Endothelial cell of umbilical vein (primary cell): Measurements from ENCODE around the gene GALNT17. TPM values are rescaled to one million over a fixed set of nuclear protein-coding genes. Genes with fewer than 3 reads are reported as not detected.

Experiments used
- BruUV-seq: library from RNA; stranded (reverse); fragments of 400-500 nt; replicated peaks from 2 replicates; lab custom pipeline; 2021; lab: Mats Ljungman, UMichigan
- CTCF ChIA-PET: fragments of 300-600, 350-600 bp; sonication (Branson Sonifier 250); formaldehyde crosslinking; loops from one replicate; lab custom pipeline; 2021; ENCODE audit warnings: antibody characterized with exemption, inconsistent platforms; lab: Charles Lee
- POLR2A ChIA-PET: fragments of 300-600, 350-600 bp; sonication (Branson Sonifier 250); formaldehyde crosslinking; loops from one replicate; lab custom pipeline; 2021; ENCODE audit warnings: antibody characterized with exemption, inconsistent platforms; lab: Charles Lee
- DNase-seq: peaks from one replicate; pipeline ENCODE4 v3.0.0-alpha.2; 2011; ENCODE audit warnings: low read depth, low spot score
- FAIRE-seq: peaks from 2 replicates; lab custom pipeline; 2011; peaks lifted over from hg19 to GRCh38; lab: Jason Lieb, UNC
- H2AFZ ChIP-seq: 2 replicates; pipeline ENCODE4 v1.6.0; 2012; ENCODE audit warnings: low read depth, low read length, control low read depth, inconsistent platforms
- H3K27ac ChIP-seq: 2 replicates; pipeline ENCODE4 v1.5.1; 2011; ENCODE audit warnings: low read depth, mild to moderate bottlenecking, control low read depth, low read length, moderate library complexity; ENCODE audit not compliant: insufficient read depth
- H3K27me3 ChIP-seq, 2 experiments: 2 replicates each; pipeline versions ENCODE4 v1.6.0 to v1.6.1; 2011; ENCODE audit warnings: low read length in 2 of 2, mixed read lengths in 1 of 2; ENCODE audit not compliant: control insufficient read depth in 2 of 2, insufficient read depth in 2 of 2
- H3K36me3 ChIP-seq, 2 experiments: 2 replicates in 1 of 2; 3 replicates in 1 of 2; pipeline ENCODE4 v1.5.1; 2011; ENCODE audit warnings: low read length in 2 of 2, mild to moderate bottlenecking in 1 of 2, moderate library complexity in 1 of 2; ENCODE audit not compliant: control insufficient read depth in 2 of 2, insufficient read depth in 2 of 2; ENCODE audit errors: extremely low read depth in 1 of 2
- H3K4me1 ChIP-seq: 3 replicates; pipeline ENCODE4 v1.5.1; 2011; ENCODE audit warnings: mild to moderate bottlenecking, low read length; ENCODE audit not compliant: control insufficient read depth, insufficient read depth; ENCODE audit errors: extremely low read depth
- H3K4me2 ChIP-seq: 2 replicates; pipeline ENCODE4 v1.6.1; 2011; ENCODE audit warnings: low read length, control low read depth, mixed read lengths; ENCODE audit not compliant: insufficient read depth
- H3K4me3 ChIP-seq, 3 experiments: fragments of 200-600 bp in 1 of 3; sonication (generic), shearing (Covaris generic) in 1 of 3; replicated peaks in 1 of 3; 2 replicates each; pipeline ENCODE4 v1.5.1; 2011 to 2016; ENCODE audit warnings: control low read depth in 3 of 3, low read length in 3 of 3, mild to moderate bottlenecking in 2 of 3, inconsistent platforms in 1 of 3, low read depth in 1 of 3, moderate library complexity in 1 of 3; ENCODE audit not compliant: insufficient read depth in 1 of 3
- H3K79me2 ChIP-seq: 2 replicates; pipeline ENCODE4 v1.6.0; 2012; ENCODE audit warnings: low read length, inconsistent platforms; ENCODE audit not compliant: control insufficient read depth, insufficient read depth
- H3K9ac ChIP-seq: replicated peaks from 2 replicates; pipeline ENCODE3; 2011; ENCODE audit warnings: low read length, control low read depth; ENCODE audit not compliant: insufficient read depth; ENCODE audit errors: extremely low read depth
- H3K9me1 ChIP-seq: replicated peaks from 3 replicates; pipeline ENCODE4 v1.6.0; 2011; ENCODE audit warnings: mild to moderate bottlenecking, low read length; ENCODE audit not compliant: control insufficient read depth, insufficient read depth; ENCODE audit errors: extremely low read depth
- H3K9me3 ChIP-seq: replicated peaks from 2 replicates; pipeline ENCODE4 v1.5.1; 2012; ENCODE audit warnings: low read length, inconsistent platforms; ENCODE audit not compliant: control insufficient read depth, insufficient read depth
- H4K20me1 ChIP-seq: replicated peaks from 2 replicates; pipeline ENCODE3; 2011; ENCODE audit warnings: mild to moderate bottlenecking, low read length; ENCODE audit not compliant: control insufficient read depth, insufficient read depth; ENCODE audit errors: extremely low read depth
- EZH2 ChIP-seq: IDR thresholded peaks from 2 replicates; pipeline ENCODE4 v1.6.1; 2012; ENCODE audit warnings: borderline replicate concordance, low read depth, mild to moderate bottlenecking, moderate library complexity, low read length, inconsistent platforms; ENCODE audit not compliant: severe bottlenecking
- FOS ChIP-seq: IDR thresholded peaks from 2 replicates; pipeline ENCODE4 v1.6.1; 2011; ENCODE audit warnings: mild to moderate bottlenecking, low read length, moderate library complexity, borderline replicate concordance; ENCODE audit not compliant: insufficient read depth
- GATA2 ChIP-seq: IDR thresholded peaks from 2 replicates; pipeline ENCODE4 v1.7.0; 2011; ENCODE audit warnings: low read depth, mild to moderate bottlenecking, moderate library complexity, mixed read lengths, low read length; ENCODE audit not compliant: insufficient read length, insufficient read depth
- JUN ChIP-seq: IDR thresholded peaks from 2 replicates; pipeline ENCODE4 v1.6.1; 2011; ENCODE audit warnings: borderline replicate concordance, low read depth; ENCODE audit not compliant: insufficient read length, insufficient read depth
- MYC ChIP-seq: IDR thresholded peaks from one replicate; pipeline ENCODE4 v1.6.1; 2011; ENCODE audit warnings: mild to moderate bottlenecking, low read depth, low read length
- POLR2A ChIP-seq: IDR thresholded peaks from 2 replicates; pipeline ENCODE4 v1.6.1; 2012; ENCODE audit warnings: low read depth, mild to moderate bottlenecking, control low read depth, low read length
- POLR2AphosphoS5 ChIP-seq: IDR thresholded peaks from 2 replicates; pipeline ENCODE4 v1.6.1; 2012; ENCODE audit warnings: low read depth, mild to moderate bottlenecking, control low read depth, low read length, moderate library complexity; ENCODE audit not compliant: insufficient read depth
- dilution Hi-C: fragments of 300-500 bp; cut with MboI; formaldehyde crosslinking; loops from one replicate; pipeline ENCODE4 v1.15.0; 2019; ENCODE audit warnings: low sequenced_read_pairs; ENCODE audit not compliant: extremely low pct_ligation_motif_present
- intact Hi-C: fragments of 100-400 bp; cut with micrococcal nuclease; formaldehyde crosslinking; loops from one replicate; pipeline ENCODE4 v1.10.0; 2022
- polyA plus RNA-seq, 4 experiments: library from polyadenylated mRNA; depleted of rRNA in 3 of 4; stranded (reverse) in 3 of 4; unstranded in 1 of 4; fragments of >200 nt; gene quantifications; 2 replicates each; pipeline versions ENCODE4 v1.2.1 to v1.2.3, GENCODE V29; 2011 to 2012; ENCODE audit warnings: missing spikeins in 1 of 4
- total RNA-seq: library from RNA; stranded (reverse); gene quantifications from 2 replicates; pipeline ENCODE4 v1.2.3, GENCODE V29; 2021
- TF ChIP-seq, protein P1 (sequence below), 2 donors: IDR thresholded peaks; 1 replicate in 1 of 2; 2 replicates in 1 of 2; pipeline ENCODE4 v1.5.1; 2011; ENCODE audit warnings: low read length in 2 of 2, mild to moderate bottlenecking in 2 of 2, moderate library complexity in 2 of 2, control low read depth in 1 of 2, inconsistent platforms in 1 of 2, low read depth in 1 of 2; ENCODE audit not compliant: insufficient read depth in 1 of 2; ENCODE audit errors: extremely low read depth in 1 of 2
- TF ChIP-seq, protein P2 (sequence below): IDR thresholded peaks from 2 replicates; pipeline ENCODE4 v1.6.1; 2011; ENCODE audit not compliant: insufficient read depth, insufficient read length

Gene GALNT17
- total and polyA plus RNA-seq, 2 donors (not counting 3 experiments of a cell fraction or from before 2014, with no cell fraction given), result not detected

DNA sequence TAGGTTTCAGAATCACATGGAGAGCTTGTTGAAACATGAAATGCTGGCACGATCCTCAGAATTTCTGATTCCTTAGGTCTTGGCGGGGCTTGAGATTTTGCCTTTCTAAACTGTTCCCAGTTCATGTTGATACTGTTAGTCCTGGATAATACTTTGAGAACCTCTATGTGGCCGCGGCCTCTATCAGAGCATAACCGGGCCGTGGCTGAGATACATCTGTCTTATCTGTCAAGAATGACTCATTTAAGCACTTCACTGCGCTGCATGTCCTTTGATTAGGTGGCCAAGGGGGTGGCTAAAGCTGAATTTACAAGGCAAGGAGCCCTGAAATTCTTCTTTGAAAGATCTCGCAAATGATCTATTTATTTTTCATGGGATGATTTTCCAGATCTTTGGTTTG, 66.9 kb downstream of the GALNT17 start:
- BruUV-seq, result no TSS peak
- no peak overlapping the region for H3K27ac ChIP-seq
- dilution Hi-C loops, result no loop called here
- no peaks in the 10 kb centered on the region for H3K36me3 ChIP-seq
- no peaks in the 10 kb centered on the region for H3K27me3 ChIP-seq
- H3K4me2 ChIP-seq, result no peak overlapping the region
- TF ChIP-seq FOS (no peak), MYC (no peak), EZH2 (no peak), POLR2A (no peak), GATA2 (no peak), JUN (no peak), POLR2AphosphoS5 (no peak)
- TF ChIP-seq, protein P1, sequence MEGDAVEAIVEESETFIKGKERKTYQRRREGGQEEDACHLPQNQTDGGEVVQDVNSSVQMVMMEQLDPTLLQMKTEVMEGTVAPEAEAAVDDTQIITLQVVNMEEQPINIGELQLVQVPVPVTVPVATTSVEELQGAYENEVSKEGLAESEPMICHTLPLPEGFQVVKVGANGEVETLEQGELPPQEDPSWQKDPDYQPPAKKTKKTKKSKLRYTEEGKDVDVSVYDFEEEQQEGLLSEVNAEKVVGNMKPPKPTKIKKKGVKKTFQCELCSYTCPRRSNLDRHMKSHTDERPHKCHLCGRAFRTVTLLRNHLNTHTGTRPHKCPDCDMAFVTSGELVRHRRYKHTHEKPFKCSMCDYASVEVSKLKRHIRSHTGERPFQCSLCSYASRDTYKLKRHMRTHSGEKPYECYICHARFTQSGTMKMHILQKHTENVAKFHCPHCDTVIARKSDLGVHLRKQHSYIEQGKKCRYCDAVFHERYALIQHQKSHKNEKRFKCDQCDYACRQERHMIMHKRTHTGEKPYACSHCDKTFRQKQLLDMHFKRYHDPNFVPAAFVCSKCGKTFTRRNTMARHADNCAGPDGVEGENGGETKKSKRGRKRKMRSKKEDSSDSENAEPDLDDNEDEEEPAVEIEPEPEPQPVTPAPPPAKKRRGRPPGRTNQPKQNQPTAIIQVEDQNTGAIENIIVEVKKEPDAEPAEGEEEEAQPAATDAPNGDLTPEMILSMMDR (IDR thresholded peaks at IDR 0.05; ENCODE audit: extremely low read depth in 1 of 2, insufficient read depth in 1 of 2, low read depth in 1 of 2, low read length in 2 of 2), result no peak
- TF ChIP-seq, protein P2, sequence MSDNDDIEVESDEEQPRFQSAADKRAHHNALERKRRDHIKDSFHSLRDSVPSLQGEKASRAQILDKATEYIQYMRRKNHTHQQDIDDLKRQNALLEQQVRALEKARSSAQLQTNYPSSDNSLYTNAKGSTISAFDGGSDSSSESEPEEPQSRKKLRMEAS, result no peak
- no peaks in the 10 kb centered on the region for H3K79me2 ChIP-seq
- no peaks in the 10 kb centered on the region for H4K20me1 ChIP-seq
- CTCF ChIA-PET, result no interaction called here
- H3K9me1 ChIP-seq, result no peaks in the 10 kb centered on the region
- no peak overlapping the region for H2AFZ ChIP-seq
- no peaks in the 10 kb centered on the region for H3K4me1 ChIP-seq
- H3K9ac ChIP-seq, result no peak overlapping the region
- no peak overlapping the region for H3K4me3 ChIP-seq
- no peak for DNase-seq
- no peak for FAIRE-seq
- intact Hi-C loops, result no loop called here
- POLR2A ChIA-PET, result no interaction called here
- no peaks in the 10 kb centered on the region for H3K9me3 ChIP-seq
